GM12873 (cell line): ENCODE data around the gene CNGB1.

Source experiments
- CTCF ChIP-seq: IDR thresholded peaks from 2 replicates; pipeline ENCODE4 v1.5.1; 2012; ENCODE audit warnings: low read depth, mild to moderate bottlenecking, moderate library complexity, low read length, control low read depth; ENCODE audit not compliant: insufficient read depth; ENCODE audit errors: missing control alignments

Gene CNGB1

DNA sequence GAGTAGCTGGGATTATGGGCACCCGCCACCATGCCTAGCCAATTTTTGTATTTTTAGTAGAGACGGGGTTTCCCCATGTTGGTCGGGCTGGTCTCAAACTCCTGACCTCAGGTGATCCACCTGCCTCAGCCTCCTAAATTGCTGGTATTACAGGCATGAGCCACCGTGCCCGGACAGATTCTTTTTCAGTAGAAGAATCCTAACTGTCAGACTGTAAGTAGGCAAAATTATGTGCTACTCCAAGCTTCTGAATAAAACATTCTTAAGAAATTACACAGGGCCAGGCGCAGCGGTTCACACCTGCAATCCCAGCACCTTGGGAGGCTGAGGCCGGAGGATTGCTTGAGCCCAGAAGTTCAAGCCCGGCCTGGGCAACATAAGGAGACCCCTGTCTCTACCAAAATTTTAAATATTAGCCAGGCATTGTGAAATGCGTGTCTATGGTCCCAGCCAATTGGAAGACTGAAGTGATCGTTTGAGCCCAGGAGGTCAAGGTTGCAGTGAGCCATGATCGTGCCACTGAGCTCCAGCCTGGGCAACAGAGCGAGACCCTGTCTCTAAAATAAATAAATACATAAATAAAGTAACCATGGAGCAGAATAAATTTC, 101.9 kb downstream of the CNGB1 start:
- TF ChIP-seq CTCF: no peak

DNA sequence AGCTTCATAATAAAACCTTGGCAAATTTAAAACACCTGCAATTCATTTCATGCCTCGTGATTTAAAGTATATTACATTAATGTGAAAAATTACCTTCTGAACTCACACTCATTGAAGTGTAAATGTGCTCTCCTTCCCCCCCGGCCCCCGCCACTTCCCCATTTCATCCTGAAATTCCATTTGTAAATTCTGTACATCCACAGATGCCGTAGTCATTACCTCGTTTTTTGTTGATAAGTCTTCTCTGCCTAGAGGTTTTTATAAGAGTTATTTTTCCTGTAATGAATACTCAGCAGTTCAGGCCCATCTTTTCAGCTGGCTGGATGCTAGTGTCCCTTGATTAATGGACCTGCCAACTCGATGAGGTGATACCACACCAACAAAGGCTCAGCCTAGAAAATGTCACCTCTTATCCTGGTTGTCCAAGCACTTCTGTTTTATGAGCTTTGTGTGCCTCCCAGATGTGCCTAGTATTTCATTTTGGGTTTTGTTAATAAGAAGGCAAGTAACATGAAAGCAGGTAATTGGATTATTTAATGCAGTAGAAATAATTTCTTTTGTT, 103.8 kb downstream of the CNGB1 start:
- no peak for TF ChIP-seq CTCF

DNA sequence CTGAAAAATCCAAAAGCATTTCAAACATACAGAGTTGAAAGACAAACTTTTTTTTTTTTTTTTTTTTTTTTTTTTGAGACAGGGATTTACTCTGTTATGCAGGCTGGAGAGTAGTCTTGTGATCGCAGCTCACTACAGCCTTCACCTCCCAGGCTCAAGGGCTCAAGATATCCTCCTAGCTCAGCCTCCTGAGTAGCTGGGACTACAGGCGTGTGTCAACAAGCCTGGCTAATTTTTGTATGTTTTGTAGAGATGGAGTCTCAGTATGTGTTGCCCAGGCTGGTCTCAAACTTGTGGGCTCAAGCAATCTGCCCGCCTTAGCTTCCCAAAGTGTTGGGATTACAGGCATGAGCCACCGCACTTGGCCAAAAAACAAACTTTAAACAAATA, 104.4 kb downstream of the CNGB1 start:
- TF ChIP-seq CTCF: no peak

GRCh38 chr16:57865746-57866528, 105.0 kb downstream of the CNGB1 start:
- TF ChIP-seq CTCF: no peak

GRCh38 chr16:57863434-57864160, 107.3 kb downstream of the CNGB1 start:
- TF ChIP-seq CTCF: peak; percentile 25

DNA sequence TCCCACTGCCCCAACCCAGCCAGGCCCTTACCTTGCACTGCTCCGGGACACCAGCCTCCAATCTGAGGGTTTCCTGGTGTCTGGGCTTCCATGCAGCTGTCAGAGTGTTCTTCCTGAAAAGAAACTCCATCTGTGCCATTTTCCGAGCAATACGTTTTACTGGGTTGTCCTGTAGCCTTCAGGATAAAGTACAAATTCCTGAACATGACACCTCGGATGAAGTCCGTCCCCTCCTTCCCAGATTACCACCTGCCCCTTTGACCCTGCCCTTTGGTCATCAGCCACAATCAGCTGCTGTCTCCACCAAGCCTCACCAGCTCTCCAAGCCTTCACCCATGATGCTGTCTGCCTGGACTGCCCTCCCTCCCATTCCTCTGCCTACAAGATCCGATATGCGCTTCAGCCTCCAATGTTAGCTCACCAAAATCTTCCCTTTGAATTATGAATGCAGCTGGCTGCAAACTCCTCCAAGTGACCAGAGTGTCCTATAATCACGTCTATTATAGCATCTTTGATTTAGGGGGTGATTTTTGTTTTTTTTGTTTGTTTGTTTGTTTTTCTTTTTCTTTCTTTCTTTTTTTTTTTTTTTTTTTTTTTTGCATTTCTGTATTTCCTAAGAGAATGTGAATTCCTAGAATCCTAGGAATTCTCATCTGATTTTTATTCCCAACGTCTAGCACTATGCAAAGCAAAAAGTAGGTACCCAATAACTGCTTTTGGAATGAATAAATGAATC, 108.1 kb downstream of the CNGB1 start:
- TF ChIP-seq CTCF: no peak
